ENCODE results near the gene COG6.

The COG6 gene

DNA sequence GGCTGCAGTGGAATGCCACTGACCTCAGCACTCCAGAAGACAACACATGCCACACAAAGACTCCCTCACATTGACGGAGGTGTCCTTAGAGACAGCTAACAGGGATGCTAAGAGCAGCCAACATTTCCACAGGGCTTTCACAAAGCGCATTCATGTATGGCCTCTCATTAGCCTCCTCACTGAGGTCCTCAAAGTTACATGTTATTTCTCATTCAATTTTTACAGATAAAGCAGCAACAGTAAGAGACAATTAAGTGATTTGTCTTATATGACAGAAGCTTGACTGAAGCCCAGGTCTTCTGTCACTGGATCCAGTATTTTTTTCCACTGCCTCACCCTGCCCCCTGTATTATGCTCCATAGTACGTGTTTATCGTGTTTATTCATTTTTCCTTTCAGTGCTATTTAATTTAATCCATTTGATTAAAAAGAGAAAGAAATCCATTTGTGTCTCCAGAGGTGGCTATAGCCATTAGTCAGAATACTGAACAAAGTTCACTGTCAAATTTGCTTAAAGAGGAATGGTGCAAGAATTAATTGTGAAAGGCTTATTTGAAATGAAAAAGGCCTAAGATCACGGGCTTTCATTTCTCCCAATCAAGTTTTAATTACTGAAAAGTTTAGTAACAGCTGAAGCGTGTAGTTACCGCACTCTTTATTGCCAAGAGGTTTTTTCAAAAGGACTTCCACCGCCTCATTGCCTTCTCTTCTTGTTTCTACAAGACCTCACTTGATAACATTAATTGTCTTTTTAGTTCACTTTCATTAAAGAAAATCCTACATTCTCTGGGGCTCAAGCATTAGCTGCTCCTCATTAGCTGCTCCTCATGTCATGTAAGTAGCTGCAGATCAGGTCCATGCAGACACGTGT is 115.0 kb downstream of the COG6 start:
- no peak for DNase-seq (ENCODE audit: low read depth)

DNA sequence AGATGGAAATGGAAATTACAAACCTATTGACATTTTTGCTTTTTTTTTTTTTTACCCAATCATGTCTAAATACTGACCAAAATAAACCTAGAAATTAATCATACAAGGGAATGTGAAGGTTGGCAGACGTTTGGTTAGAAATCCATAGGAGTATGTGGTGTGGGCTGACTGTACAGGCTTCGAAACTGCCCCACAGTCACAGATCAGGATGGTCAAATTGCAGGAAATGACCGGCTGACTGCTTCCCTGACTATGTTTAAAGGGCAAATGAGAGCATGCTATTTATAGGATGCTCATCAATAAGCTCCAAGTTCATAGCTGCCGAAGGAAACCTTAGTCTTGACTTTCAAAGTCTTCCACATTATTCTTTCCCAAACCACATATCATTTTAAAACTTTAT is 118.4 kb downstream of the COG6 start:
- DNase-seq (ENCODE audit: low read depth): no peak

GRCh38 chr13:39776439-39776838 is 121.0 kb downstream of the COG6 start:
- no peak for DNase-seq (ENCODE audit: low read depth)

DNA sequence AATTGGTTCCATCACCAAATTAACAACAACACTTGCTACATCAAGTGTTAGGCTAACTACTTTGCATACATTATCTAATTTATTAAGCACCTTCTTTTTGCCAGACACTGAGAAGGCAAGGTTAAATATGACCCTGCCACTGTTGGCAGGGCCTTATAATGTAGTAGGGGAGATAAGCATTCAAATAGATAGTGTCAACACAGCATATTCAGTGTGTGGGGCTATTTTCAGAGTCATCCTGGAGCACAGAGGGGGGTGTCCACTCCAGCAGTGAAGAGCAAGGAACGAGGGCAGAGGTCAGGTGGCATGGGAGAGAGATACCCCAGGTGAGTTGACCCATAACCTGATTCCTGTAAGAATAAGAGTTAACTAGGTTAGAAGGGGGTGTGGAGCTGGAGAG is 121.6 kb downstream of the COG6 start:
- DNase-seq (ENCODE audit: low read depth): no peak

DNA sequence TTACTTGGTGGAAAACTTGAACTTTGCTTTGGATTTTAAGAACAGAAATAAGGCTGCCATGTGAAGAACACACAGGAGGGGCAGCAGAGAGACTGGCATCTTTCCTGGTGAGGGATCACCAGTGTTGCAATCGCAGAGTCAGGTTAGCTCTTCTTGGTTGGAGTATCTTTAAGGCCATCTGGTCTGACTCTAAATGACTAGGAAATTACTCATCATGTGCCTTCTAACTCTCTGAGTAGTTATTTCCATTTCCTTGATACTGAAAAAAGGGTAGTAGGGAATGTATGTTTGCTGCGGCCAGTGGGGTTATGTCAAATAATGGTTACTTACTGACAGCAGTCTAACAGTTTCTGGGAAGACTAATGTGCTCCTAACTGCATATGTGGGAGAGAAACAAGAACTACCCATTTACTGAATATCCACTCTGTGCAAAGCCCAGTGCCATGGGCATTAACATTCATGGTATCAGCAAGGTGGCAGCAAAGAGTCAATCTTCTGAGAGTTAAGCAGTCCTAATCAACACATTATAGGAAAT is 122.1 kb downstream of the COG6 start:
- DNase-seq (ENCODE audit: low read depth): no peak

DNA sequence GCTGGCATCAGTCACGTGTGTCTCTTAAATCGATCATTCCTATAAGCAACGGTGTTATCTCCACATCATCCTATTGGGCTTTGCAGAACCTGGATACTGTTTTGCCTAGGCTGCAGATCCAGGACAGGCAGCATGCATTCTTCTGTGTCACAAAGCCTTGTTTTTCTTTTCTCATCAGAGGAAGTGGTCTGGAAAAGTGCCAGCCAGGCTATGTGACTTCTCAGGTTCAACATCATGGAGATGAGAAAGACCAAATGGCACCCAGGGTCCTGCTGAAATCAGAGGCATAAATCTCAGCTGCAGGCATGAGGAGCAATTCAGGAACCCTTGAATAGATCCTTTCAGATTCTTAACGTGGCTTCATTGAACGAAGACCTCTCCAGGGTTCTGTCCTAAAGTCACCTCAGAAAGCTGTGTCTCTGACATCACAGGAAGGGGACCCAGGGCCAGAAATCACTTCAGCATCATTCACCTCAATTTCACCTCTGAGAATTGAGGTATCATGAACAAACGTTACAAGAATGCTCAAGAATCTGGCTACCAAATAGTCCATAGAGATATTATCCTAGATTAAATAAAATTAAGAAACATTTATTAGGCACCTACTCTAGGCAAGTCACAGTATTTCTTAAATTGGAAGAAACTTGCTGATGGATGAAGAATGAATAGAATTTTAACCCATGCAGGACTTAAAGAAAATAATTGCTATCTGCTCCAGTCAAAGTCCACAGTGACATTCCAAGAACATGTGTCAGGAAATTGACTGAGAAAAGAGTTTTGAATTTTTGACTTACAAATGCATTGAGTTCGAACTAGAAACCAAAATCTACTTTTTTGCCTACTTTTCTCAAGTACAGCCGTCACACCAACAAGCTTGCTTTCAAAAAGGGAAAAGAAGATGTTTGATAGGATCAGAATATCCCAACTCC is 124.1 kb downstream of the COG6 start:
- DNase-seq (ENCODE audit: low read depth): no peak

GRCh38 chr13:39780711-39781110 is 125.2 kb downstream of the COG6 start:
- DNase-seq (ENCODE audit: low read depth): no peak

- DNase-seq (ENCODE audit: low read depth): no peak
These were observed 125.9 kb downstream of the COG6 start for GRCh38 chr13:39781381-39781780.

DNA sequence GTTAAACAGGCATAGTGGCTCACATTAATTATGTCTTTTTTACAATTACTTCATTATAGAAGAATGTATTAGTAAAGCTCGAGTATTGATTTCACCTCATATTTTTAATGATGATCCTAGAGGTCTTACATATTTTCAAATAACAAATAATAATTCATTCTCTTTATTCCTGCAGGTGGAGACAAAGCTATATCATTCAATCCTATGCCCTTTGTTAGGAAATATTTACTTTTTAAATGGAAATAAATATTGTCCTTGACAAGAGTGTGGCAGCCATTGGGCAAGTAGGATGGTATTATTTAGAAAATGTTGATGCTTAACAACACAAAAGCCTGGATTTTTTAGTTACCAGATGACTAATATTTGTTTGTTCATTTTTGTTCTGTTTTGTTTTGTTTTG is 127.6 kb downstream of the COG6 start:
- DNase-seq (ENCODE audit: low read depth): no peak

DNA sequence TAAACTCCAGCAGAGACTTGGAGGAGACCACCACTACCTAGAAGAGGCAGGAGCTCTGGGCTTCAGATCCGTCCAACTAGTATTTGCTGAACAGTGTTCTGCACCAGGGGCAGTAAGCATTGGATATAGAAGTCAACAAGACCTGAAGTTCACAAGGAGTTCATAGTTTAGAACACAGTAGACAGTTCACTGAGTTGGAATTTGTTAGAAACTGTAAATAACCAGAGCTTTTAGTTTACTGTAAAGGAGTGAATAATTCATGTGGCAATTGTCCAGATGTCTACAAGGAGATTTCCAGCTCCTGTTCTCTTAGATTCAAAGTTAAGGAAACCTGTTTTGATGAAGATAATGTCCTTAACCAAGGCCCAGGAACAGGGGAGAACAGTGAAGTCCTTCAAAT is 128.9 kb downstream of the COG6 start:
- DNase-seq (ENCODE audit: low read depth): no peak

- no peak for DNase-seq (ENCODE audit: low read depth)
These were observed 130.6 kb downstream of the COG6 start for GRCh38 chr13:39786091-39786490.

GRCh38 chr13:39787086-39787487 is 131.6 kb downstream of the COG6 start:
- DNase-seq (ENCODE audit: low read depth): no peak

GRCh38 chr13:39788102-39788501 is 132.6 kb downstream of the COG6 start:
- DNase-seq (ENCODE audit: low read depth): no peak

DNA sequence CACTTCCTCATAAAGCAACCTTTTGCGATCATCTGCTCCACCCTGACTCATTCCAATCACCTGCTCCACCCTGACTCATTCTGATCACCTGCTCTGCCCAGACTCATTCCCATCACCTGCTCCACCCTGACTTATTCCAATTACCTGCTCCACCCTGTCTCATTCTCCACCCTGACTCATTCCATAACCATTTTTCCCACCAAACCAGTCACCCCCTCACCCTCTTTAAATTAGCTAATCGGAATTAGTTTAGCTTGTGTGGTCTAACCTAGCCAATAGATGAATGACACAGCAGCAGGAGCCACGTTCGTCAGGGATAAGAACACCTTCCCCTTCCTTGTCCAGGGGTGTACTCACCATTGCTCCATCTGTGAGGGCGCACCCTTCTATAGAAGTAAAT is 134.0 kb downstream of the COG6 start:
- no peak for DNase-seq (ENCODE audit: low read depth)
